ENCODE results near the gene AMPD2.
A peak's percentile ranks its signal among the peaks of the same experiment; 100 is the strongest.
"Not testable (repeated sequence)": the region's sequence is repeated elsewhere in the genome, so short reads cannot be mapped to it uniquely, and the experiment has no call there.

The AMPD2 gene

GRCh38 chr1:109659997-109660690 lies 40.5 kb downstream of the AMPD2 start:
- in situ Hi-C loops (cut with MboI; ENCODE audit: low pct_unique_long_range_greater_than_20kb, low sequenced_read_pairs), result loop anchor here (25.0 kb wide), 1 partner anchor 102 kb away; the partner anchor contains the start of gene EPS8L3
- DNase-seq, result peak; percentile 41

- in situ Hi-C loops (cut with MboI; ENCODE audit: low pct_unique_long_range_greater_than_20kb, low sequenced_read_pairs), result loop anchor here (25.0 kb wide), 1 partner anchor 102 kb away; the partner anchor contains the start of gene EPS8L3
Observed at GRCh38 chr1:109660691-109661026, 41.0 kb downstream of the AMPD2 start.

GRCh38 chr1:109661391-109661790 lies 41.8 kb downstream of the AMPD2 start:
- in situ Hi-C loops (cut with MboI; ENCODE audit: low pct_unique_long_range_greater_than_20kb, low sequenced_read_pairs), result loop anchor here (25.0 kb wide), 1 partner anchor 101 kb away; the partner anchor contains the start of gene EPS8L3

More at GRCh38 chr1:109660691-109661026, 41.0 kb downstream of the AMPD2 start:
- not testable (repeated sequence) for DNase-seq

GRCh38 chr1:109664671-109665070 lies 45.0 kb downstream of the AMPD2 start:
- in situ Hi-C loops (cut with MboI; ENCODE audit: low pct_unique_long_range_greater_than_20kb, low sequenced_read_pairs), result loop anchor here (25.0 kb wide), 1 partner anchor 98 kb away; the partner anchor contains the start of gene EPS8L3
- DNase-seq, result no peak

More at GRCh38 chr1:109661391-109661790, 41.8 kb downstream of the AMPD2 start:
- no peak for DNase-seq

GRCh38 chr1:109667452-109668122 lies 48.0 kb downstream of the AMPD2 start, which contains the start of gene GSTM2:
TSS of gene GSTM2 (plus strand) at chr1:109668057. CDS start at chr1:109668116, 59 bp downstream.
- in situ Hi-C loops (cut with MboI; ENCODE audit: low pct_unique_long_range_greater_than_20kb, low sequenced_read_pairs), result loop anchor here (25.0 kb wide), 1 partner anchor 95 kb away; the partner anchor contains the start of gene EPS8L3
- DNase-seq, result no peak

GRCh38 chr1:109668123-109668775 lies 48.6 kb downstream of the AMPD2 start:
- no peak for DNase-seq
- in situ Hi-C loops (cut with MboI; ENCODE audit: low pct_unique_long_range_greater_than_20kb, low sequenced_read_pairs), result loop anchor here (25.0 kb wide), 1 partner anchor 94 kb away; the partner anchor contains the start of gene EPS8L3

GRCh38 chr1:109669246-109669948 lies 49.8 kb downstream of the AMPD2 start:
- peak; percentile 84 for DNase-seq
- in situ Hi-C loops (cut with MboI; ENCODE audit: low pct_unique_long_range_greater_than_20kb, low sequenced_read_pairs), result loop anchor here (25.0 kb wide), 1 partner anchor 93 kb away; the partner anchor contains the start of gene EPS8L3

- not testable (repeated sequence) for DNase-seq
- in situ Hi-C loops (cut with MboI; ENCODE audit: low pct_unique_long_range_greater_than_20kb, low sequenced_read_pairs), result loop anchor here (25.0 kb wide), 1 partner anchor 92 kb away; the partner anchor contains the start of gene EPS8L3
Observed at GRCh38 chr1:109669949-109670302, 50.3 kb downstream of the AMPD2 start.

- in situ Hi-C loops (cut with MboI; ENCODE audit: low pct_unique_long_range_greater_than_20kb, low sequenced_read_pairs), result loop anchor here (25.0 kb wide), 1 partner anchor 91 kb away; the partner anchor contains the start of gene EPS8L3
Observed at GRCh38 chr1:109671067-109671466, 51.4 kb downstream of the AMPD2 start.

GRCh38 chr1:109673861-109674260 lies 54.2 kb downstream of the AMPD2 start:
- in situ Hi-C loops (cut with MboI; ENCODE audit: low pct_unique_long_range_greater_than_20kb, low sequenced_read_pairs), result loop anchor here (25.0 kb wide), 1 partner anchor 88 kb away; the partner anchor contains the start of gene EPS8L3
- DNase-seq, result not testable (repeated sequence)

More at GRCh38 chr1:109671067-109671466, 51.4 kb downstream of the AMPD2 start:
- no peak for DNase-seq

GRCh38 chr1:109676683-109677381 lies 57.2 kb downstream of the AMPD2 start:
- in situ Hi-C loops (cut with MboI; ENCODE audit: low pct_unique_long_range_greater_than_20kb, low sequenced_read_pairs); DNase-seq: not testable (repeated sequence)

- no peak for DNase-seq
- in situ Hi-C loops (cut with MboI; ENCODE audit: low pct_unique_long_range_greater_than_20kb, low sequenced_read_pairs), result no loop called here
Observed at GRCh38 chr1:109677459-109677858, 57.8 kb downstream of the AMPD2 start.

- DNase-seq; in situ Hi-C loops (cut with MboI; ENCODE audit: low pct_unique_long_range_greater_than_20kb, low sequenced_read_pairs): not testable (repeated sequence)
Observed at GRCh38 chr1:109678637-109679036, 59.0 kb downstream of the AMPD2 start.
